A673 (cell line): ENCODE measurements around the gene URB1. TPM values are rescaled to one million over a fixed set of nuclear protein-coding genes. Genes with fewer than 3 reads are reported as not detected.

Experiments used
- BruUV-seq: library from RNA; stranded (reverse); fragments of 400-500 nt; replicated peaks from 2 replicates; lab custom pipeline; 2021; lab: Mats Ljungman, UMichigan
- CTCF ChIA-PET: fragments of 300-600 bp; sonication (Branson Sonifier 250); formaldehyde crosslinking; loops from one replicate; lab custom pipeline; 2022; ENCODE audit warnings: antibody characterized with exemption; lab: Charles Lee
- POLR2A ChIA-PET: fragments of 300-600 bp; sonication (Branson Sonifier 250); formaldehyde crosslinking; loops from one replicate; lab custom pipeline; 2022; ENCODE audit warnings: antibody characterized with exemption; ENCODE audit not compliant: low non-redundant PET; lab: Charles Lee
- DNase-seq: peaks from one replicate; pipeline ENCODE4 v3.0.0-alpha.2; 2015; ENCODE audit warnings: low spot score
- H3K27ac ChIP-seq: fragments of 200-600 bp; sonication (generic); 2 replicates; pipeline ENCODE4 v1.5.1; 2016; ENCODE audit warnings: mixed run types, low read depth, mild to moderate bottlenecking, mixed read lengths, antibody characterized with exemption, low read length; ENCODE audit not compliant: poor library complexity, severe bottlenecking
- H3K27me3 ChIP-seq: fragments of 200-600 bp; sonication (generic); replicated peaks from 2 replicates; pipeline ENCODE4 v1.6.1; 2017; ENCODE audit warnings: mixed run types, low read depth, mild to moderate bottlenecking, mixed read lengths, antibody characterized with exemption, low read length; ENCODE audit not compliant: insufficient read depth, poor library complexity
- H3K36me3 ChIP-seq: fragments of 200-600 bp; sonication (generic); 2 replicates; pipeline ENCODE4 v1.6.1; 2016; ENCODE audit warnings: mixed run types, mild to moderate bottlenecking, mixed read lengths, antibody characterized with exemption, low read length; ENCODE audit not compliant: insufficient read depth, poor library complexity, severe bottlenecking
- H3K4me1 ChIP-seq: fragments of 200-600 bp; sonication (generic); 2 replicates; pipeline ENCODE4 v1.6.1; 2017; ENCODE audit warnings: mixed run types, mild to moderate bottlenecking, mixed read lengths, antibody characterized with exemption, low read length; ENCODE audit not compliant: insufficient read depth, poor library complexity, severe bottlenecking
- H3K4me3 ChIP-seq: fragments of 200-600 bp; sonication (generic); 2 replicates; pipeline ENCODE4 v1.5.1; 2016; ENCODE audit warnings: low read depth, mixed run types, mild to moderate bottlenecking, mixed read lengths, low read length; ENCODE audit not compliant: poor library complexity, severe bottlenecking
- H3K9me3 ChIP-seq: fragments of 200-600 bp; sonication (generic); 2 replicates; pipeline ENCODE4 v1.6.1; 2016; ENCODE audit warnings: mixed run types, low read depth, mild to moderate bottlenecking, mixed read lengths, antibody characterized with exemption, low read length; ENCODE audit not compliant: poor library complexity, severe bottlenecking
- EZH2 ChIP-seq: fragments of 200-600 bp; sonication (generic); IDR thresholded peaks from 2 replicates; pipeline ENCODE4 v1.6.1; 2017; ENCODE audit warnings: borderline replicate concordance, low read depth, mild to moderate bottlenecking, mixed read lengths, antibody characterized with exemption, low read length; ENCODE audit not compliant: poor library complexity, severe bottlenecking
- intact Hi-C: fragments of 100-400 bp; cut with micrococcal nuclease; formaldehyde crosslinking; loops from one replicate; pipeline ENCODE4 v1.10.0; 2022; ENCODE audit not compliant: unreplicated experiment
- total RNA-seq: library from RNA; stranded (reverse); gene quantifications from 2 replicates; pipeline ENCODE4 v1.2.3, GENCODE V29; 2021
- TF ChIP-seq, protein P1 (sequence below): fragments of 300-800, 200-600 bp; sonication (generic); conservative IDR thresholded peaks from 2 replicates; pipeline ENCODE4 v1.5.1; 2017; ENCODE audit warnings: low read depth, mild to moderate bottlenecking, antibody characterized with exemption, low read length, moderate library complexity, mixed read lengths

Gene URB1
- total RNA-seq, 1 experiment from 2014 or later: 30.5 TPM

DNA sequence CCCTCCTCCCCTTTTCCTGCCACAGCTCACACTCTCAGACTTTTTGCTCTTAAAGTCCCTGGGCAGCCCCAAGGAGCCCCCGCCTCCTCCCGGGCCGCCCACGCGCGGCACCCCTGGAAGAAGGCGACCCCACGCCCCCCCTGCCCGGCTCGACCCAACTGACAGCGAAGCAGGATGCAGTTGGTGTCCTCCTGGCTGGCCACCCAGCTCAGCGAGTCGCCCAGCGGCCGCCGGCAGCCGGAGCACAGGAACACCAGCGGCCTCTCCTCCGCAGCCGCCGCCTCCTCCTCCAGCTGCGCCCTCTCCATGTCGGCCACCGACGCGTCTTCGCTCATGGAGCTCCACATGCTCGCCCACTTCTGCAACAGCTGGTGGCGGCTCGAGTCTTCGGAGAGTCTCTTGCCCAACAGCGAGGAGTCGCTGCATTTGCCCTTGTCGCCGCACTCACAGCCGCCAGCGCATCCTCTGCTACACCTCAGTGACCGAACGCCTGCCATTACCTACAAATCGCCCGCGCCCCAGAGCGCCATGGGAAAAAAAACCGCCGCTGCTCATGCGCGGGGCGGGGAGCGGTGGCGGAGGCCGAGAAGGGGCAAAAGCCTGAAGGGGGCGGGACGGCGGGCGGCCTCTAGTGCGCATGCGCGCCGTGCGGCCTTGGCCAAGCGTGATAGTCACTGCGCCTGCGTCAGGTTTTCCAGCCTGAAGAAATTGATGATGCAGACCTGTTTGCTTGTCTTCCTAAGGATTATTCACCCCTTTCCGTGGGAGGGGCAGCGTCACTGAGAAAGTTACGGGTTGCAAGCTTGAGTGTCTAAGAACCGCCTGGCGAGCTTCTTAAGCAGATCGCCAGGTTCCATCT is 114.1 kb downstream of the URB1 start, which contains the start of gene MIS18A:
MIS18A (minus strand) TSS at position 532 of the 859 bp plus-strand sequence; CDS start at position 497, 35 bp downstream.
- peak; percentile 96 for DNase-seq
- intact Hi-C loops: no loop called here
- Histone ChIP-seq H3K27me3 (no peaks in the 10 kb centered on the region), H3K4me1 (peaks cover 8% of the 10 kb centered on the region), H3K36me3 (peaks cover 9% of the 10 kb centered on the region), H3K4me3 (peak within 1 kb of the TSS; percentile 98), H3K27ac (peak within 1 kb of the TSS; percentile 71), H3K9me3 (no peaks in the 10 kb centered on the region)
- no TSS peak for BruUV-seq
- CTCF ChIA-PET: interaction anchor here (0.6 to 0.7 kb wide), 2 partner anchors 302 to 322 kb away, joined by 4 to 8 read pairs; no protein-coding TSS in a partner anchor
- POLR2A ChIA-PET: interaction anchor here (0.6 to 0.7 kb wide), 2 partner anchors 10 to 754 kb away, joined by 7 to 9 read pairs; no protein-coding TSS in a partner anchor
- TF ChIP-seq, protein P1, sequence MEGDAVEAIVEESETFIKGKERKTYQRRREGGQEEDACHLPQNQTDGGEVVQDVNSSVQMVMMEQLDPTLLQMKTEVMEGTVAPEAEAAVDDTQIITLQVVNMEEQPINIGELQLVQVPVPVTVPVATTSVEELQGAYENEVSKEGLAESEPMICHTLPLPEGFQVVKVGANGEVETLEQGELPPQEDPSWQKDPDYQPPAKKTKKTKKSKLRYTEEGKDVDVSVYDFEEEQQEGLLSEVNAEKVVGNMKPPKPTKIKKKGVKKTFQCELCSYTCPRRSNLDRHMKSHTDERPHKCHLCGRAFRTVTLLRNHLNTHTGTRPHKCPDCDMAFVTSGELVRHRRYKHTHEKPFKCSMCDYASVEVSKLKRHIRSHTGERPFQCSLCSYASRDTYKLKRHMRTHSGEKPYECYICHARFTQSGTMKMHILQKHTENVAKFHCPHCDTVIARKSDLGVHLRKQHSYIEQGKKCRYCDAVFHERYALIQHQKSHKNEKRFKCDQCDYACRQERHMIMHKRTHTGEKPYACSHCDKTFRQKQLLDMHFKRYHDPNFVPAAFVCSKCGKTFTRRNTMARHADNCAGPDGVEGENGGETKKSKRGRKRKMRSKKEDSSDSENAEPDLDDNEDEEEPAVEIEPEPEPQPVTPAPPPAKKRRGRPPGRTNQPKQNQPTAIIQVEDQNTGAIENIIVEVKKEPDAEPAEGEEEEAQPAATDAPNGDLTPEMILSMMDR: no peak
- TF ChIP-seq EZH2: no peak

DNA sequence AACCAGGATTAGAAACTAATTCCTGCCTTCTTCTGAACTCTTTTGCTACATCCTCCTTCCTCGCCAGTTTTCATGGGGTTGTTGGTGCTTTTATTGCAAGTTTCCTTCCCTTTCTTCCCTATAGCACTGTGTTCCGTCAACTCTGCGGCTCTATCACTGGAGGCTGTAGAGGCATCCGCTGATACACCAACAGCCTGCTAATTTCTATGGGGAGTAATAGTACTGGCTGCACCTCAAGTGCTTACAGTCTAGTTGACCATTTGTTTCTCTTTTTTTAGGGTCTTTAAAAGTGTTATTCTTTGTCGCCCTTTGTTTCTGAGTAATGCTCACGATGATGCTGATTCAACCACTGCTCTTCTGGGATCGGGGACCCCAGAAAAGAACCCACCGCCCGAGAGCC is 114.7 kb downstream of the URB1 start:
- peak; percentile 22 for DNase-seq
- Histone ChIP-seq H3K4me1 (peaks cover 8% of the 10 kb centered on the region), H3K9me3 (no peaks in the 10 kb centered on the region), H3K27me3 (no peaks in the 10 kb centered on the region), H3K4me3 (peak overlapping the region; percentile 98), H3K36me3 (peaks cover 11% of the 10 kb centered on the region), H3K27ac (peak overlapping the region; percentile 71)
- TF ChIP-seq EZH2: no peak
- TF ChIP-seq, protein P1: no peak
- TSS peak; percentile 47 for BruUV-seq
- ChIA-PET POLR2A (interaction anchor here (0.7 kb wide), 1 partner anchor 754 kb away, joined by 7 read pairs; no protein-coding TSS in a partner anchor), CTCF (interaction anchor here (0.7 kb wide), 1 partner anchor 323 kb away, joined by 8 read pairs; no protein-coding TSS in a partner anchor)
- intact Hi-C loops: no loop called here

DNA sequence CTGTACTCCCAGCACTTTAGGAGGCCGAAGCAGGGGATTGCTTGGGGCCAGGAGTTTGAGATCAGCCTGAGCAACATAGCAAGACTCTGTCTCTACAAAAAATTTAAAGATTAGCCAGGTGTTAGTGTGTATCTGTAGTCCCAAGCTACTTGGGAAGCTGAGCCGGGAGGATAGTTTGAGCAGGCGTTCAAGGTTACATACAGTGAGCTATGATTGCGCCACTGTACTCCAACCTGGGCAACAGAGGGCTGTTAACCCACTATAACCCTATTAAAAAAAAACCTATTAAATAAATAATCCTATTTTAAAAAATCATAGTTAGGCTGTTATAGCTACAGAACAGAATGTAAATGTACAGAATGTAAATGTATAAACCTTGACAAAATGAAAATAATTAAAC is 116.1 kb downstream of the URB1 start:
- intact Hi-C loops: no loop called here
- Histone ChIP-seq H3K27me3 (no peaks in the 10 kb centered on the region), H3K36me3 (peaks cover 11% of the 10 kb centered on the region), H3K4me1 (peaks cover 8% of the 10 kb centered on the region), H3K9me3 (no peaks in the 10 kb centered on the region), H3K4me3 (no peak overlapping the region), H3K27ac (no peak overlapping the region)
- BruUV-seq: no TSS peak
- no peak for DNase-seq
- ChIA-PET POLR2A (no interaction called here), CTCF (no interaction called here)
- TF ChIP-seq, protein P1: no peak
- TF ChIP-seq EZH2: no peak
